HL-60 (cell line): ENCODE data around the gene SMURF2.

ENCODE experiments used
- CTCF ChIP-seq: IDR thresholded peaks from one replicate; pipeline ENCODE4 v1.5.1; 2011; ENCODE audit warnings: low read length, control low read depth, inconsistent platforms; ENCODE audit not compliant: insufficient read depth
- POLR2AphosphoS5 ChIP-seq: IDR thresholded peaks from 2 replicates; pipeline ENCODE4 v1.6.1; 2012; ENCODE audit warnings: low read depth
- REST ChIP-seq: IDR thresholded peaks from 2 replicates; pipeline ENCODE4 v1.6.1; 2012; ENCODE audit warnings: low read depth; ENCODE audit not compliant: insufficient replicate concordance
- SPI1 ChIP-seq: IDR thresholded peaks from 2 replicates; pipeline ENCODE4 v1.6.1; 2012; ENCODE audit warnings: low read depth, mild to moderate bottlenecking, borderline replicate concordance

- TF ChIP-seq CTCF = no peak
- TF ChIP-seq SPI1 = no peak
- TF ChIP-seq POLR2AphosphoS5 = no peak
- TF ChIP-seq REST = no peak
Measured at GRCh38 chr17:64503821-64504768, 158.0 kb downstream of the SMURF2 start.
